ENCODE results near the gene ARMCX4.

DNA sequence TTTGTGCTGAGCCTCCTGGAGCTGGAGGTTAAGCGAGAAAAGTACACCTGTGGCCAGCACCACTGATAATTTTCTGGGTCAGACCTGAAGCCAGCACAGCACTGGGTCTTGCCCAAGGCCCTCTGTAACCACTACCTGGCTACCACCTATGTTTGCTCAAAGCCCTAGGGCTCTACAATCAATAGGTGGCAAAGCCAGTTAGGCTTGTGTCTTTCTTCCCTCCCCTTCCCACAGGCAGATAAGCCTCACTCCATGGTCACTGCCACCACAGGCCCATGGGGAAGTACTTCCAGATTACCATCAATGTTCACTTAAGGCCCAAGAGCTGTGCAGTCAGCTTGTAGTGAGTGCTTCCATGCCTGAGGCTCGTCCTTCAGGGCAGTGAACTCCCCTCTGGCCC is 35.2 kb upstream of the ARMCX4 start:
- TF ChIP-seq, protein P1, sequence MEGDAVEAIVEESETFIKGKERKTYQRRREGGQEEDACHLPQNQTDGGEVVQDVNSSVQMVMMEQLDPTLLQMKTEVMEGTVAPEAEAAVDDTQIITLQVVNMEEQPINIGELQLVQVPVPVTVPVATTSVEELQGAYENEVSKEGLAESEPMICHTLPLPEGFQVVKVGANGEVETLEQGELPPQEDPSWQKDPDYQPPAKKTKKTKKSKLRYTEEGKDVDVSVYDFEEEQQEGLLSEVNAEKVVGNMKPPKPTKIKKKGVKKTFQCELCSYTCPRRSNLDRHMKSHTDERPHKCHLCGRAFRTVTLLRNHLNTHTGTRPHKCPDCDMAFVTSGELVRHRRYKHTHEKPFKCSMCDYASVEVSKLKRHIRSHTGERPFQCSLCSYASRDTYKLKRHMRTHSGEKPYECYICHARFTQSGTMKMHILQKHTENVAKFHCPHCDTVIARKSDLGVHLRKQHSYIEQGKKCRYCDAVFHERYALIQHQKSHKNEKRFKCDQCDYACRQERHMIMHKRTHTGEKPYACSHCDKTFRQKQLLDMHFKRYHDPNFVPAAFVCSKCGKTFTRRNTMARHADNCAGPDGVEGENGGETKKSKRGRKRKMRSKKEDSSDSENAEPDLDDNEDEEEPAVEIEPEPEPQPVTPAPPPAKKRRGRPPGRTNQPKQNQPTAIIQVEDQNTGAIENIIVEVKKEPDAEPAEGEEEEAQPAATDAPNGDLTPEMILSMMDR (IDR thresholded peaks at IDR 0.05) = no peak
- no peak for TF ChIP-seq POLR2A (IDR thresholded peaks at IDR 0.05)
